NCI-H748 treated with DMSO at 0.1 percent for 48 hours (cell line): Measurements from ENCODE around the gene CD22.
"Not testable (repeated sequence)": the region's sequence is repeated elsewhere in the genome, so short reads cannot be mapped to it uniquely, and the experiment has no call there.

Experiments used
- DNase-seq: peaks from one replicate; lab custom pipeline; 2025; lab: John Stamatoyannopoulos, UW

The CD22 gene

GRCh38 chr19:35341565-35342225, 12.7 kb downstream of the CD22 start:
- no peak for DNase-seq

DNA sequence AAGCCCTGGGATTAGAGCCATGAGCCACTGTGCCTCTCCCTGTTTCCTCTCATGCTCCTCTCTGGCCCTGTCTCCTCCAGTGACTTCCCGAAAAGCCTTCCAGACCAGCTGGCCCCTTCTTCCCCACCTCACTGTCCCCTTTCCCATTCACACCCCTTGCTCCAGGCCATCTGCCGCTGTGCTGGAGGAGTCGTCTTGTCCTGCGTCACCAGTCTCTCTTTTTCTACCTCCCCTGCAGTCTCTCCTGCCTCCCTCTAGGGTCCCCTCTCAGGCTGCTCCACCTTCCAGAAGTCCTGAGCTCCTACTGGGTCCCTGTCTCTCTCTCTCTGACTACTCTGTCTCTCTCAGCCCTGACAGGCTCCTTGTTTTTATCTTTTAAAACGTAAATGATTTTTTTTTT, 13.4 kb downstream of the CD22 start:
- DNase-seq: no peak

DNA sequence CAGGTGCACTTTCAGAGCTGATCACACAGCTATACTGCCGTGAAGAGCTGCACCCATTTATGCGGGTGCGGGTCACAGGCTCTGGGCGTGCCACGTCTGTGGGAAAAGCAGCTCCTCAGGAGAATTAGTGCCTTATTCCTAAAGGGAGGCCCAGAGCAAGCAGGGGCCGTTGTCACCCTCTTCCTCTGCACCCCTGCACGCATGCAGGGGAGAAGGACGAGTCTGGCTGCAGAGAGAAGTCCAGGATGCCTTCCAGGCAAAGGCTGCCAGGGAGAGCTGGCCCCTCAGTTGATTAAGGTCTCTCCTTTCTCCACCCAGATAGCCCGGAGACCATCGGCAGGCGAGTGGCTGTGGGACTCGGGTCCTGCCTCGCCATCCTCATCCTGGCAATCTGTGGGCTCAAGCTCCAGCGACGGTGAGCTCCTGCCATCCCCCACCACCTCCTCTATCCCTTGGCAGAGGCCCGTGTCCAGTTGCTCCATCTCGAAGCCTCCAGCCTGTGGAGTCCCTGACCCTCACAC, 15.6 kb downstream of the CD22 start:
- no peak for DNase-seq

- DNase-seq: no peak
These were observed 16.7 kb downstream of the CD22 start for GRCh38 chr19:35345671-35346111.

- DNase-seq: no peak
These were observed 17.4 kb downstream of the CD22 start for GRCh38 chr19:35346193-35347052.

GRCh38 chr19:35347171-35347929, 18.4 kb downstream of the CD22 start, which contains the start of gene FFAR1:
TSS of gene FFAR1 (plus strand) at chr19:35347902. CDS start at chr19:35351552, 3,650 bp downstream.
- DNase-seq: no peak

GRCh38 chr19:35347930-35348298, 18.9 kb downstream of the CD22 start:
- DNase-seq: no peak

GRCh38 chr19:35348911-35349611, 20.1 kb downstream of the CD22 start:
- no peak for DNase-seq

- DNase-seq: no peak
These were observed 20.9 kb downstream of the CD22 start for GRCh38 chr19:35349614-35350521.

- no peak for DNase-seq
These were observed 21.6 kb downstream of the CD22 start for GRCh38 chr19:35350591-35350990.

DNA sequence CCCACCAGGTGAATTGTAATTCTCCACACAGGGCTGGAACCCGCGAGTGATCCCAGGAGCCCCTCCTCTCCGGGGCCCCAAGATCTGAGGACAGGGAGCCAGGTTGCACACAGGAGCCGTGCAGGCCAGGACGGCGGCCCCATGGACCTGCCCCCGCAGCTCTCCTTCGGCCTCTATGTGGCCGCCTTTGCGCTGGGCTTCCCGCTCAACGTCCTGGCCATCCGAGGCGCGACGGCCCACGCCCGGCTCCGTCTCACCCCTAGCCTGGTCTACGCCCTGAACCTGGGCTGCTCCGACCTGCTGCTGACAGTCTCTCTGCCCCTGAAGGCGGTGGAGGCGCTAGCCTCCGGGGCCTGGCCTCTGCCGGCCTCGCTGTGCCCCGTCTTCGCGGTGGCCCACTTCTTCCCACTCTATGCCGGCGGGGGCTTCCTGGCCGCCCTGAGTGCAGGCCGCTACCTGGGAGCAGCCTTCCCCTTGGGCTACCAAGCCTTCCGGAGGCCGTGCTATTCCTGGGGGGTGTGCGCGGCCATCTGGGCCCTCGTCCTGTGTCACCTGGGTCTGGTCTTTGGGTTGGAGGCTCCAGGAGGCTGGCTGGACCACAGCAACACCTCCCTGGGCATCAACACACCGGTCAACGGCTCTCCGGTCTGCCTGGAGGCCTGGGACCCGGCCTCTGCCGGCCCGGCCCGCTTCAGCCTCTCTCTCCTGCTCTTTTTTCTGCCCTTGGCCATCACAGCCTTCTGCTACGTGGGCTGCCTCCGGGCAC, 22.6 kb downstream of the CD22 start:
- no peak for DNase-seq

DNA sequence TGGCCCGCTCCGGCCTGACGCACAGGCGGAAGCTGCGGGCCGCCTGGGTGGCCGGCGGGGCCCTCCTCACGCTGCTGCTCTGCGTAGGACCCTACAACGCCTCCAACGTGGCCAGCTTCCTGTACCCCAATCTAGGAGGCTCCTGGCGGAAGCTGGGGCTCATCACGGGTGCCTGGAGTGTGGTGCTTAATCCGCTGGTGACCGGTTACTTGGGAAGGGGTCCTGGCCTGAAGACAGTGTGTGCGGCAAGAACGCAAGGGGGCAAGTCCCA, 23.1 kb downstream of the CD22 start:
- no peak for DNase-seq

DNA sequence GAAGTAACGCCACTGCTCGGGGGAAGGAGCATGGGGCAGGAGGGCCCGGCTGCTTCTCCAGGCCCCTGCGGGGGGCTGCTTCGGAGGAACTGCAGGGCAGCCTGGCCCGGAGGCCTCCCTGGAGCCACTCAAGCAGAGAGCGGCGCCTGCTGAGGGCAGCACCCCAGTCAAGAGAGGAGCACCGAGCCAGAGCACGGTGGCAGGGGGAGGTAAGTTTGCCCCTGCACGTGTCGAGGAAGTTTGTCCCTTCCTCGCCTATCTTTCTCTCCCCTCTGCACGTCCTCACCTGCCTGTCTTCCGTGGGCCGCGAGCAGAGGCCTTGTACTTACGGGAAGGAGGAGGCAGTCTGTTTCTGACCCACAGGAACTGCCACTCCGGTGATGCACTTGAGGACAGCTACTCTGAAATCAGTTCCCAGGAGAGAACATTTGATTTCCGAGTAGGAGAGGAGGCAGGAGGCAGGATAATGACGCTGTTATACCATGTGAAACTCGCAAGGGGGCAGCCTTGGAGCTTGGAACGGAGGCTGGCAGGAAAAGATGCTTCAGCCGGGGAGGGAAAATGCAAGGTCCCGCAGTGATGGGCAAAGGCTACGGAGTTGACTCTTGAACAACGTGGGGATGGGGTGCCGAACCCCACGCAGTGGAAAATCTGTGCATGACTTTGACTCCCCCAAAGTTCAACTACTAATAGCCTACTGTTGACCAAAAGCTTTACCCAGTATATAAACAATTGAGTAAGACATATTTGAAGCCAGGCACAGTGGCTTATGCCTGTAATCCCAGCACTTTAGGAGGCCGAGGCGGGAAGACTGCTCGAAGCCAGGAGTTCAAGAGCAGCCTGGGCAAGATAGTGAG, 23.7 kb downstream of the CD22 start:
- peak; percentile 70 for DNase-seq

GRCh38 chr19:35353635-35354034, 24.6 kb downstream of the CD22 start:
- DNase-seq: no peak

GRCh38 chr19:35354898-35355297, 25.9 kb downstream of the CD22 start:
- DNase-seq: no peak

DNA sequence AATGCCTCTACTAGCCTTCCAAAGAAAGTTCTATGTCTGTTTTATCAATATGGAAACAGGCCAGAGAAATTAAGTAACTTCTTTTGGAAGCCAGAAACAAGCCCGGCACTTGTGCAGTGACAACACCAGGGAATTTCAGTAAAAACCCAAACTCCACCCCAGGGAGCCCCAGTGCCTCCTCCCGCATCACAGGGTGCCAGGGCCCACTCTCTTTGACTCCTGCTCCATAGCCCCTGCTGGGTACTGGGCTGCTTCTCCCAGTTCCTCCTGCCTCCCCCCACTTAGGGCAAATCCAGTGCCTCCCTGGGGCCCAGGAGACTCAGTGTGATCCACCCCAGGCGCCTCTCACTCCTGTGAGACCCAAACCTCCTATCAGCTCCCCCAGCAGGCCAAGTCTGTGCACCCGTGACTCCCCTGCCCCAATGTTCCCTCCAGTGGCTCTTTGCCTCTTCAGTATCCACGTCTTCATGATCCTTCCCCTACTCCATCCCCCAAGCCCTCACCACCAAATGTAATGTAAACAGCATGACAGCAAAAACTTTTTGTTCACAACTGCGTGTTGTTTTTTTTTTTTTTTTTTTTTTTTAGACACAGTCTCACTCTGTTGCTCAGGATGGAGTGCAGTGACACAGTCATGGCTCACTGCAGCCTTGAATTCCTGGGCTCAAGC, 26.9 kb downstream of the CD22 start:
- DNase-seq: no peak

GRCh38 chr19:35357867-35358573, 29.0 kb downstream of the CD22 start, which contains the start of gene FFAR3:
TSS of gene FFAR3 (plus strand) at chr19:35358460. CDS start at chr19:35358891, 431 bp downstream.
- DNase-seq: no peak

- DNase-seq: not testable (repeated sequence)
These were observed 29.8 kb downstream of the CD22 start for GRCh38 chr19:35358834-35359233.
